Stimulated activated CD8-positive, alpha-beta memory T cell treated with anti-CD3 and anti-CD28 coated beads, Interleukin-15, amount 100 ng/mL, for 48 hours (primary cell): Measurements from ENCODE around the gene LAMB3.
A peak's percentile ranks its signal among the peaks of the same experiment; 100 is the strongest.
"Not testable (repeated sequence)": the region's sequence is repeated elsewhere in the genome, so short reads cannot be mapped to it uniquely, and the experiment has no call there.

ENCODE experiments used
- DNase-seq, 2 donors: peaks; one replicate each; pipeline ENCODE4 v3.0.0-alpha.2; 2020; ENCODE audit warnings: low read depth in 2 of 2

Gene LAMB3

GRCh38 chr1:209652121-209652735, at the start of gene LAMB3:
Gene LAMB3 (minus strand): TSS chr1:209652425. CDS start chr1:209650944, 1,481 bp downstream.
- no peak for DNase-seq

DNA sequence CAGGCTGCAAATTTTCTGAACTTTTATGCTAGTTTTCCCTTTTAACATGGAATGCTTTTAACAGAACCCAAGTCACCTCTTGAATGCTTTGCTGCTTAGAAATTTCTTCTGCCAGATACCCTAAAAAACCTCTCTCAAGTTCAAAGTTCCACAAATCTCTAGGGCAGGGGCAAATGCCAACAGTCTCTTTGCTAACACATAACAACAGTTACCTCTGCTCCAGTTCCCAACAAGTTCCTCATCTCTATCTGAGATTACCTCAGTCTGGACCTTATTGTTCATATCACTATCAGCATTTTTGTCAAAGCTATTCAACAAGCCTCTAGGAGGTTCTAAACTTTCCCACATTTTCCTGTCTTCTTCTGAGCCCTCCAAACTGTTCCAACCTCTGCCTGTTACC, 48.5 kb upstream of the LAMB3 start:
- not testable (repeated sequence) for DNase-seq

DNA sequence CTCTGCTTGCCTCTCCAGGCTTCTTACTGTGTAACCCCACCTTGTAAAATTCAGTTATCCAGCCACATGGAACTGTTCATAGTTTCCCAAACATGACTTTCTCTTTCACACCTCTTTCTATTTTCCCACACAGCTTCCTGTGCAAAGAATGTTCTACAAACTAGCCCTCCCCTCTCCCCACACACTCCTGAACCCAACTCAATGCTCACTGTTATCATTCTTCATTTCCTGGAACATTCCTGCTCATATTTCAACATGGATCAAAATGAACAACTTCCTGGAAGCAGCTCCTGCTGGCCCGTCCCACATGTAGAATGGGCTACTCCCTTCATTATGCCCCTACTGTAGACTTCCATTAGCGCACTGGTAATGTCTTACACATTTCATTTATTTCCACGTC, 44.9 kb upstream of the LAMB3 start:
- no peak for DNase-seq

- DNase-seq = no peak
Measured at GRCh38 chr1:209696673-209697072, 44.4 kb upstream of the LAMB3 start.

- DNase-seq = peak; percentile 37 to 52
Measured at GRCh38 chr1:209692745-209693504, 40.7 kb upstream of the LAMB3 start.

- no peak for DNase-seq
Measured at GRCh38 chr1:209692296-209692695, 40.1 kb upstream of the LAMB3 start.

- no peak for DNase-seq
Measured at GRCh38 chr1:209691237-209691636, 39.0 kb upstream of the LAMB3 start.

DNA sequence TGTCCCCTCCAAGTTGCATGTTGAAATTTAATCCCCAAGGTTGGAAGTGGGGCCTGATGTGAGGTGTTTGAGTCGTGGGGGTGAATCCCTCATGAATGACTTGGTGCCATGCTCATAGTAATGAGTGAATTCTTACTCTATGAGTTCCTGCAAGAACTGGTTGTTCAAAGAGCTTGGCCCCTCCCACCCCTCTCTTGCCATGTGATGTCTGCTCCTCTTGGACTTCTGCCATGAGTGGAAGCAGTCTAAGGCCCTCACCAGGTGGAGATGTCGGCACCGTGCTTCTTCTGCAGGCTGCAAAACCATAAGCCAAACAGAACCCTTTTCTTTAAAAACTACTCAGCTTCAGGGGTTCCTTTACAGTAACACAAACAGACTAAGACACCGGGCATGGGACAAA, 37.3 kb upstream of the LAMB3 start:
- no peak for DNase-seq

DNA sequence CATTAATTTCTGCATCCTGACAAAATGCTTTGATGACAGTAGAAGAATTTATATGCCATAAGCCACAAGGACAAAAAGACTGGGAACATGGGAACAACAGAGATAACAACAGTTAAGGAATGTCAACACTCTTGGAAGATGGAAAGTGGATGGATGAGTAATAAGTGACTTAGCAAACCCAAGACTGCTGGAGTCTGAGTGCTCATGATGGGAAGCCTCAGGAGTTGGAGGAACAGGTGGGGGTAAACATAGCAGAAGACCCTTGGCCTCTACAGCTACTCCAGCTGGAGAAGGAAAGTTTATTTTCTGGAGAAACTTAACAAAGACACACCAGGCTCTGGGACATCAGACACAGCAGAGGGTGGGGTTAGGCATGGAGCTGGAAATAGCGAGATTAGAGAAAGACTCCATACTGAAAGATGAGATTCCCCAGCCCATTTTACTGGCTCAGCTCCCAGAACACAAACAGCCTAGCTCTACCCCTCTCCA, 36.6 kb upstream of the LAMB3 start:
- no peak for DNase-seq

GRCh38 chr1:209686322-209686721, 34.1 kb upstream of the LAMB3 start:
- DNase-seq = no peak

DNA sequence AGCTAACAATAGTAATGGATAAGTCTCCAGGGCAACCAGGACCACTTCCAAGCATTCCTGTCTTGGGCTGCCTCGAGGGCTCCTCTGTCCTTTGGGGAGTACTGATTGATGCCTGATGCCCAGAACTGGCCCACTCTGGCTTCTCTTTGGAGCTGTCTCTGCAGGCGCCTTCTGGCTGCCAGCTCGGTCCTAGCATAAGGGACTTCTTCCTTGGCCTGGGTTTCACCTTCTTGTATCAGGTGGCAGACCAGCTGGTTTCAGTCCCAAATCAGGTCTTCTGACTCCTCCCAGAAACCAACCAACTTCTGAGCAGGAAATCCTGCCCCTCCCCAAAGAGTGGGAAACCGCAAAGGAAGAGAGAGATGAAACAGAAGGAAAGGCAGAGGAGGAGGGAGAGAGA, 33.6 kb upstream of the LAMB3 start:
- no peak for DNase-seq

DNA sequence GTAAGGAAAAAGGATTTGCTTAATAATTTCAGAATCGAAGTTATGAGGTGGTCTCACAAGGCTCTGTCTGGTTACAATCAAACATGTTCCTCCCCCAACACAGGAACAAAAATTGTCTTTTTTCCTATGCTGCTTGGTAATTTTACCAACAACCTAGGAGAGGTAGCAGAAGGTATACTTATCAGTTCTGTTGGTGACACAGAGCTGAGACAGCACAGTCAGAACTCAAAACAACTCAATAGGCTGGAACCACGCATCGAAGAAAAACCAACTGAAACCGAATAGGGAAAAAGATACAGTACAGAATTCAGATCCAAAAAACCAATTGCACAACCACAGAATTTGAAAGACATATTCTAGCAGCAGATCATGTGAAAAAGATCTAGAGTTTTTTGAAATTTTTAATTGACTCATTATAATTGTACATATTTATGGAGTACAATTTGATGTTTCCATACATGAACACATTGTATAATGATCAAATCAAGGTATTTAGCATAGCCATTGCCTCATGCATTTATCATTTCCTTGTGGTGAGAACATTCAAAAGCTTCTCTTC, 26.8 kb upstream of the LAMB3 start:
- DNase-seq = no peak

- no peak for DNase-seq
Measured at GRCh38 chr1:209675565-209676154, 23.4 kb upstream of the LAMB3 start.

GRCh38 chr1:209674957-209675564, 22.8 kb upstream of the LAMB3 start, which contains the start of gene G0S2:
Gene G0S2 (plus strand): TSS chr1:209675412. CDS start chr1:209675685, 273 bp downstream.
- DNase-seq = peak in 1 of 2 donors; percentile 31

DNA sequence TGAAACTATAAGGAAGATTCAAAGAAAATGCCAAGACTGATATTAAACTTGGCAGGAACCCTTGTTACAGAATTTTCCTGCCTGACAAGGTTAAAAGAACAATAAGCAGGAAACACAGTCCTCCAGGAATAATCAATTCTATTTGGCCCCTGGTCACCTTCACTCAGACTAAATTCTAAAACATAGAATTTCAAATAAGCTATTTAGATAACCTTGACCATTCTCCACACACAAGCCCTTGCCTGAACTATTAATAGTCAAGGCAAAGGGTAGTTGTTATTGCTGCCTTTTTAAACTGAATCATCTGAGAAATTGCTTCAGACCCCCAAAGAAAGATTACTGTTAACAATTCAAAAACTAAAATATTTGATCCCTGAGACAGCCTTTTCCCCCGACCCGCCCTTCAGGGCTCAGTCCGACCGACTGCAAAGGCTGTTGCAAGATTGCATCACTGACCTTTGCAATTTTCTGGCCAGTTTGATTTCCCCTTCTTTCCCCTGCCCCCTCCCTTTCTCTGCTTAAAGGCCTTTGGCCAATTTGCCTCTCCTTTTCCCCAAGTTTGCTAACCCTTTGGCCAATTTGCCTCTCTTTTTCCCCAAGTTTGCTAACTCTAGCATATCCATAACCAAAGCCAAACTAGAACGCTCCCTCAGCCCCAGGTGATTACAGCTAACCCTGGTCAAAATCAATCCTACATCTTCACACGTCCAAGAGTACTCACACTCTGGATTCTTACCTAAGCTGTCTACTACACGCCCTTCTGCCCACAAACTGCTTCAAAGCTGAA, 21.6 kb upstream of the LAMB3 start:
- DNase-seq = no peak

DNA sequence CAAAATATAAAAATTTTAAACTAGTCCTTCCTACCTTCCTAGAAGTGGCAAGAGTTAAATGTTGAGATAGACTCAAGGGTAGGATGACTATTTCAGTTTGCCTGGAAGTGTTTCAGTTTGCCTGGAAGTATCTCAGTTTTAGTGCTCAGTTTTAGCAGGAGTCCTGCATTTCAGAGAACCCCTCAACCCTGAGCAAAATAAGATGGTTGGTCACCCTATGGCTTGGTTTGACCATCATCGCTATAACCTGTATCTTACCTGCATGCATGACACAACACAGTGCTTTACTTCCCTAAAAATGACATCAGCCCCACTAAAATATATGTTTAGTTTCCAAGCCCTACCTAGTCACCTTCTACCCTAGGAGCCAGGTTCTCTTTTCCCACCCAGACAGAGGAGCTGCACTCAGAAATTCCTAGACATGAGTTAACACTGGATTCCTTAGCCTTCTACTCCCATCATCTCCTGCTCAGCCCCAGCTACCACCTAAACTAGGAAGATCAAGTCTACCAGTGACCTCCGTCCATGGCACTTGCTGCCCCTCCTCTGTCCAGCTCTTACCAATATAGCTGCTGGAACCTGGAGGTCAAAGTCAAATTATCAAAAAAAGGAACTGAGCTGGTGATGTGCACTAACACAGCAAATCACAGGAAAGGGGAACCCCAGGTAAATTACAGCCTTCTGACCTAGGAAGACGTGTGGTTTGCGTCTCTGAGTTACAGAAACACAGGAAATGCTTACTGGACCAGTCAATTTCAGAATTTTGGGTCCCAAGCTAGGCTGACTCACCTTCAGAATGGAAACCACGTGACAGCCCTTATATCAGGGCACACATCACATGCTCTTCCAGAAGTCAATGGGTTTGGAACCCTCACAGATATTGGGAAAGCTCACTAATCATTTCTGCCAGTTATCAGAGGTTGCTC, 20.7 kb upstream of the LAMB3 start:
- peak in 1 of 2 donors; percentile 34 for DNase-seq

- no peak for DNase-seq
Measured at GRCh38 chr1:209670441-209671082, 18.3 kb upstream of the LAMB3 start.

DNA sequence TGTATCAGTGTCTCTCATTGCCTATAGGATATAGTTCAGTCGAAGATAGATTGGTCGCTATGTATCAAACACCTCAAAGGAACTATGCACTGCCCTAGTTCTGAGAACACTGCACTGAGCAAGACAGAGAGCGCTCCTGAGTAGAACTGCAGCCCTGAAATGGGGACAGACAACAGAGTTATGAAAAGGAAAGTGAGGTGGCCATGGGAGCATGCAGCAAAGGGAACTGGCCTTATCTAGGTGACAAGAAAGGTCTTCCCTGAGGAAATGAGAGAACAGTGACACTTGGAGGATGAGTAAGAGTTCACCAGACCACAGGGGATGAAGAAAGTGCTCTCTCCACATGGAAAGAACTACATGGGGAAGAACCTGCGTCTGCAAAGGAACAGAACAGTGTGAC, 15.5 kb upstream of the LAMB3 start:
- DNase-seq = no peak

DNA sequence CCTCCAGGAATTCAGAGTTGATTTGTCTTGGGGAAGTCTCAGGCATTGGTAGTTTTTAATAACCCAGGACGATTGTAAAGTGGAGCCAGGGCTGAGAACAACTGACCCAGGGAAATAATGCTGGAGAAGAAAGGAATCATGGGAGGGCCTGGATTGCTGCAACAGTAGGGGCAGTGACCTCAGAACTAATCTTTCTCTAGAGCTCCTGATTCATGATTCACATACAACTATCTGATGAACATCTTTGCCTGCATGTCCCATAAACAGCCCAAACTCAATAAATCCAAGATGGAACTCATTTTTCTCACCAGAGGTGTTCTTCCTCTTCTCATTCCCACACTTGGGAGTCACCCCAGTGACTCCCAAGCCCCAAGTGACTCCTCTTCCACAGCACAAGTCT, 14.9 kb upstream of the LAMB3 start:
- DNase-seq = no peak

- DNase-seq = no peak
Measured at GRCh38 chr1:209662879-209663327, 10.7 kb upstream of the LAMB3 start.
